ENCODE measurements around the gene KHDC4. TPM values are rescaled to one million over a fixed set of nuclear protein-coding genes. Genes with fewer than 3 reads are reported as not detected.

KHDC4 gene
- total and polyA plus RNA-seq, 9 of the 15 experiments (the other 6 are each of a cell fraction or from before 2014, with no cell fraction given), result 12.1 to 185 (median 65.6) TPM

GRCh38 chr1:155983191-155984024 lies 49.2 kb upstream of the KHDC4 start (continued):
- TF ChIP-seq YBX1 (IDR thresholded peaks at IDR 0.05), result no peak
- no peak for TF ChIP-seq CLOCK (CRISPR knock-in tag; IDR thresholded peaks at IDR 0.05; ENCODE audit: borderline replicate concordance)
- no peak for TF ChIP-seq ZBTB49 (CRISPR knock-in tag; IDR thresholded peaks at IDR 0.05; ENCODE audit: borderline replicate concordance)
- no peak for TF ChIP-seq ERF (CRISPR knock-in tag; IDR thresholded peaks at IDR 0.05)
- no peak for TF ChIP-seq ZNF274 (IDR thresholded peaks at IDR 0.05; ENCODE audit: borderline replicate concordance, low read depth, low read length)
- TF ChIP-seq BRF2 (IDR thresholded peaks at IDR 0.05; ENCODE audit: borderline replicate concordance, insufficient read depth, insufficient read length), result no peak
- no peak for TF ChIP-seq MXD1 (CRISPR knock-in tag; IDR thresholded peaks at IDR 0.05; ENCODE audit: borderline replicate concordance, poor library complexity, severe bottlenecking)
- TF ChIP-seq E2F1 (CRISPR knock-in tag; IDR thresholded peaks at IDR 0.05), result no peak
- TF ChIP-seq ZNF76 (CRISPR knock-in tag; IDR thresholded peaks at IDR 0.05; ENCODE audit: borderline replicate concordance), result no peak
- no peak for TF ChIP-seq ILF3 (IDR thresholded peaks at IDR 0.05; ENCODE audit: borderline replicate concordance)
- TF ChIP-seq HDAC2 (IDR thresholded peaks at IDR 0.05), result no peak; the same call in 1 of the 2 replicates
- TF ChIP-seq ZNF253 (CRISPR knock-in tag; conservative IDR thresholded peaks at IDR 0.05), result no peak
- TF ChIP-seq ZBTB12 (CRISPR knock-in tag; IDR thresholded peaks at IDR 0.05), result no peak
- no peak for TF ChIP-seq TEAD1 (CRISPR knock-in tag; IDR thresholded peaks at IDR 0.05)
- TF ChIP-seq KLF6 (CRISPR knock-in tag; IDR thresholded peaks at IDR 0.05; ENCODE audit: borderline replicate concordance), result no peak

Measured in K562 (cell line).